A673 (cell line): ENCODE data around the gene SFT2D2. TPM values are rescaled to one million over a fixed set of nuclear protein-coding genes. Genes with fewer than 3 reads are reported as not detected.

ENCODE experiments used
- Bru-seq: library from RNA; stranded (reverse); fragments of 400-500 nt; gene quantifications from one replicate; lab custom pipeline; 2021; lab: Mats Ljungman, UMichigan
- BruChase-seq, 2 experiments: library from RNA; stranded (reverse); fragments of 400-500 nt; gene quantifications; one replicate each; lab custom pipeline; 2021; lab: Mats Ljungman, UMichigan
- BruUV-seq: library from RNA; stranded (reverse); fragments of 400-500 nt; replicated peaks from 2 replicates; lab custom pipeline; 2021; lab: Mats Ljungman, UMichigan
- CTCF ChIA-PET: fragments of 300-600 bp; sonication (Branson Sonifier 250); formaldehyde crosslinking; loops from one replicate; lab custom pipeline; 2022; ENCODE audit warnings: antibody characterized with exemption; lab: Charles Lee
- POLR2A ChIA-PET: fragments of 300-600 bp; sonication (Branson Sonifier 250); formaldehyde crosslinking; loops from one replicate; lab custom pipeline; 2022; ENCODE audit warnings: antibody characterized with exemption; ENCODE audit not compliant: low non-redundant PET; lab: Charles Lee
- DNase-seq: peaks from one replicate; pipeline ENCODE4 v3.0.0-alpha.2; 2015; ENCODE audit warnings: low spot score
- H3K27ac ChIP-seq: fragments of 200-600 bp; sonication (generic); 2 replicates; pipeline ENCODE4 v1.5.1; 2016; ENCODE audit warnings: mixed run types, low read depth, mild to moderate bottlenecking, mixed read lengths, antibody characterized with exemption, low read length; ENCODE audit not compliant: poor library complexity, severe bottlenecking
- H3K27me3 ChIP-seq: fragments of 200-600 bp; sonication (generic); replicated peaks from 2 replicates; pipeline ENCODE4 v1.6.1; 2017; ENCODE audit warnings: mixed run types, low read depth, mild to moderate bottlenecking, mixed read lengths, antibody characterized with exemption, low read length; ENCODE audit not compliant: insufficient read depth, poor library complexity
- H3K36me3 ChIP-seq: fragments of 200-600 bp; sonication (generic); 2 replicates; pipeline ENCODE4 v1.6.1; 2016; ENCODE audit warnings: mixed run types, mild to moderate bottlenecking, mixed read lengths, antibody characterized with exemption, low read length; ENCODE audit not compliant: insufficient read depth, poor library complexity, severe bottlenecking
- H3K4me1 ChIP-seq: fragments of 200-600 bp; sonication (generic); 2 replicates; pipeline ENCODE4 v1.6.1; 2017; ENCODE audit warnings: mixed run types, mild to moderate bottlenecking, mixed read lengths, antibody characterized with exemption, low read length; ENCODE audit not compliant: insufficient read depth, poor library complexity, severe bottlenecking
- H3K4me3 ChIP-seq: fragments of 200-600 bp; sonication (generic); 2 replicates; pipeline ENCODE4 v1.5.1; 2016; ENCODE audit warnings: low read depth, mixed run types, mild to moderate bottlenecking, mixed read lengths, low read length; ENCODE audit not compliant: poor library complexity, severe bottlenecking
- H3K9me3 ChIP-seq: fragments of 200-600 bp; sonication (generic); 2 replicates; pipeline ENCODE4 v1.6.1; 2016; ENCODE audit warnings: mixed run types, low read depth, mild to moderate bottlenecking, mixed read lengths, antibody characterized with exemption, low read length; ENCODE audit not compliant: poor library complexity, severe bottlenecking
- CTCF ChIP-seq: fragments of 300-800, 200-600 bp; sonication (generic); conservative IDR thresholded peaks from 2 replicates; pipeline ENCODE4 v1.5.1; 2017; ENCODE audit warnings: low read depth, mild to moderate bottlenecking, antibody characterized with exemption, low read length, moderate library complexity, mixed read lengths
- EZH2 ChIP-seq: fragments of 200-600 bp; sonication (generic); IDR thresholded peaks from 2 replicates; pipeline ENCODE4 v1.6.1; 2017; ENCODE audit warnings: borderline replicate concordance, low read depth, mild to moderate bottlenecking, mixed read lengths, antibody characterized with exemption, low read length; ENCODE audit not compliant: poor library complexity, severe bottlenecking
- intact Hi-C: fragments of 100-400 bp; cut with micrococcal nuclease; formaldehyde crosslinking; loops from one replicate; pipeline ENCODE4 v1.10.0; 2022; ENCODE audit not compliant: unreplicated experiment
- long read RNA-seq: library from polyadenylated mRNA; stranded (forward); transcript quantifications from one replicate; pipeline ENCODE4 v2.0.0, GENCODE V29; 2022
- total RNA-seq: library from RNA; stranded (reverse); gene quantifications from 2 replicates; pipeline ENCODE4 v1.2.3, GENCODE V29; 2021

Gene SFT2D2
- total RNA-seq (59.8 and 62.8 TPM in 2 replicates), Bru-seq, nascent RNA (percentile 89 among the genes with signal in this experiment), BruChase-seq, experiment 1, labeled RNA remaining after a 2-hour chase (percentile 98 among the genes with signal in this experiment), BruChase-seq, experiment 2, labeled RNA remaining after a 6-hour chase (percentile 99 among the genes with signal in this experiment)
- long read RNA-seq, full-length matches to known transcripts, result 2 of 23 reads
- long read RNA-seq, partial matches to known transcripts, result 0 of 23 reads
- long read RNA-seq, other reads (novel, unspliced or antisense), result 21 of 23 reads

- H3K36me3 ChIP-seq, result no peaks in the 10 kb centered on the region
- peak within 1 kb of the TSS; percentile 90 for H3K4me3 ChIP-seq
- ChIA-PET CTCF (interaction anchor here (2.0 kb wide), 1 partner anchor 10 kb away, joined by 7 read pairs; no protein-coding TSS in a partner anchor), POLR2A (no interaction called here)
- H3K9me3 ChIP-seq, result peaks cover 5% of the 10 kb centered on the region
- no peaks in the 10 kb centered on the region for H3K27me3 ChIP-seq
- peak within 1 kb of the TSS; percentile 93 for H3K27ac ChIP-seq
- intact Hi-C loops, result loop anchor here (2.0 kb wide), 1 partner anchor 47 kb away; the partner anchor contains the start of gene TIPRL
- BruUV-seq, result TSS peak; percentile 96
- peak; percentile 89 for DNase-seq
- peaks cover 4% of the 10 kb centered on the region for H3K4me1 ChIP-seq
- no peak for TF ChIP-seq CTCF
- no peak for TF ChIP-seq EZH2
These were observed at the start of gene SFT2D2 for GRCh38 chr1:168225476-168226190. SFT2D2 (plus strand) TSS chr1:168226004; CDS start chr1:168226080, 76 bp downstream.

GRCh38 chr1:168178227-168178637 is 47.6 kb upstream of the SFT2D2 start:
- DNase-seq, result no peak
- TSS peak; percentile 99 for BruUV-seq
- POLR2A ChIA-PET, result no interaction called here
- CTCF ChIA-PET, result no interaction called here
- no peaks in the 10 kb centered on the region for H3K9me3 ChIP-seq
- TF ChIP-seq CTCF, result no peak
- no peaks in the 10 kb centered on the region for H3K36me3 ChIP-seq
- intact Hi-C loops, result loop anchor here (2.0 kb wide), 1 partner anchor 47 kb away; no protein-coding TSS in a partner anchor
- H3K27me3 ChIP-seq, result no peaks in the 10 kb centered on the region
- H3K4me1 ChIP-seq, result peaks cover 10% of the 10 kb centered on the region
- peak overlapping the region; percentile 85 for H3K4me3 ChIP-seq
- peak overlapping the region; percentile 85 for H3K27ac ChIP-seq

- CTCF ChIA-PET, result no interaction called here
- Histone ChIP-seq H3K36me3 (no peaks in the 10 kb centered on the region), H3K9me3 (no peaks in the 10 kb centered on the region), H3K27me3 (no peaks in the 10 kb centered on the region), H3K27ac (peak within 1 kb of the TSS; percentile 85), H3K4me3 (peak within 1 kb of the TSS; percentile 85), H3K4me1 (peaks cover 10% of the 10 kb centered on the region)
- no TSS peak for BruUV-seq
- intact Hi-C loops, result loop anchor here (2.0 kb wide), 1 partner anchor 46 kb away; no protein-coding TSS in a partner anchor
- TF ChIP-seq EZH2, result no peak
- peak; percentile 64 for TF ChIP-seq CTCF
- POLR2A ChIA-PET, result no interaction called here
- DNase-seq, result peak; percentile 99
These were observed 47.0 kb upstream of the SFT2D2 start, which contains the start of gene TIPRL for GRCh38 chr1:168178638-168179437. TIPRL (plus strand) TSS chr1:168178962; CDS start chr1:168179078, 116 bp downstream.
